ENCODE measurements around the gene ARHGEF28. TPM values are rescaled to one million over a fixed set of nuclear protein-coding genes. Genes with fewer than 3 reads are reported as not detected.

ARHGEF28 gene
- total and polyA plus RNA-seq, 10 of the 15 experiments (the other 5 are each of a cell fraction or from before 2014, with no cell fraction given), result 0.10 to 0.72 (median 0.22) TPM; not detected in 2

- POLR2A ChIA-PET, result no interaction called here
- intact Hi-C loops (cut with micrococcal nuclease; ENCODE audit: unreplicated experiment), result no loop called here
- no peak for FAIRE-seq
Observed at GRCh38 chr5:73822989-73823339, 197.0 kb downstream of the ARHGEF28 start.

More at GRCh38 chr5:73822989-73823339, 197.0 kb downstream of the ARHGEF28 start:
- Histone ChIP-seq H3K4me1 (ENCODE audit: control insufficient read depth, insufficient read depth, low read length) (no peaks in the 10 kb centered on the region), H3K27ac (ENCODE audit: control insufficient read depth, insufficient read depth) (no peak overlapping the region), H2AFZ (ENCODE audit: control insufficient read depth, low read depth, low read length) (no peak overlapping the region), H3K9me3 (replicated peaks; ENCODE audit: control insufficient read depth, insufficient read depth, low read length) (no peaks in the 10 kb centered on the region), H3K79me2 (ENCODE audit: control insufficient read depth, insufficient read depth, low read length) (no peaks in the 10 kb centered on the region), H3K36me3 (ENCODE audit: control insufficient read depth in 2 of 2, insufficient read depth in 2 of 2, low read length in 1 of 2) (no peaks in the 10 kb centered on the region), H3K4me3 (no peak overlapping the region), H3K9ac (ENCODE audit: control insufficient read depth, insufficient read depth, low read length) (no peak overlapping the region), H3K27me3 (replicated peaks in 1 of 2; ENCODE audit: control insufficient read depth in 2 of 2, insufficient read depth in 2 of 2, low read length in 1 of 2) (no peaks in the 10 kb centered on the region), H3K4me2 (ENCODE audit: control insufficient read depth, insufficient read depth) (no peak overlapping the region), H4K20me1 (ENCODE audit: control insufficient read depth, insufficient read depth) (no peaks in the 10 kb centered on the region)
- in situ Hi-C loops (cut with MboI), result no loop called here
- no TSS peak for BruUV-seq (replicated peaks)
- TF ChIP-seq FOXM1 (IDR thresholded peaks at IDR 0.05; ENCODE audit: low read depth, low read length) (no peak), ZBTB33 (IDR thresholded peaks at IDR 0.05) (no peak), TCF7 (IDR thresholded peaks at IDR 0.05; ENCODE audit: borderline replicate concordance) (no peak), SP1 (IDR thresholded peaks at IDR 0.05; ENCODE audit: low read depth, low read length) (no peak), SMARCA5 (IDR thresholded peaks at IDR 0.05) (no peak), ZNF217 (IDR thresholded peaks at IDR 0.05) (no peak), SUPT20H (IDR thresholded peaks at IDR 0.05; ENCODE audit: borderline replicate concordance, control insufficient read depth, low read depth, low read length) (no peak), KDM1A (IDR thresholded peaks at IDR 0.05; ENCODE audit: borderline replicate concordance) (no peak), USF2 (IDR thresholded peaks at IDR 0.05; ENCODE audit: borderline replicate concordance, low read depth, low read length) (no peak)
- SMC1A ChIA-PET (ENCODE audit: uncharacterized antibody, unreplicated experiment), result interaction anchor here (0.9 to 1.6 kb wide), 3 partner anchors 9 to 231 kb away, joined by 4 to 5 read pairs (median 4); no protein-coding TSS in a partner anchor
- RAD21 ChIA-PET (ENCODE audit: unreplicated experiment), result no interaction called here
- WGBS (ENCODE audit: insufficient coverage, insufficient replicate concordance, low lambda C conversion rate, missing lambda C conversion rate), result 27% methylated on average over 4 of the region's 4 CpGs
- ATAC-seq, result no peak; the same call in 2 of the 3 replicates
- CTCF ChIA-PET, result interaction anchor here (0.9 to 1.3 kb wide), 2 partner anchors 11 to 30 kb away, joined by 3 to 4 read pairs; no protein-coding TSS in a partner anchor
- no peak for DNase-seq (ENCODE audit: low read depth, low spot score)

Measured in GM12878 (cell line).